A549 (cell line): ENCODE data around the gene ADPRHL1. TPM values are rescaled to one million over a fixed set of nuclear protein-coding genes. Genes with fewer than 3 reads are reported as not detected.

Source experiments
- ATAC-seq, 2 experiments: fragments of 200-7000 bp in 1 of 2; fragments of >200 bp in 1 of 2; cut with Nextera tagmentation in 1 of 2; cut with Tn5 transposase in 1 of 2; 3 replicates each; pipeline versions ENCODE4 v1.8.0 to v1.9.1; 2018 to 2020; ENCODE audit warnings: mild to moderate bottlenecking in 1 of 2, moderate library complexity in 1 of 2
- CTCF ChIA-PET: fragments of 300-600 bp; sonication (Branson Sonifier 250); formaldehyde crosslinking; extraction: SDS; loops from one replicate; lab custom pipeline; 2021; ENCODE audit warnings: antibody characterized with exemption, inconsistent platforms; lab: Yijun Ruan, JAX
- POLR2A ChIA-PET: fragments of 350-600 bp; formaldehyde crosslinking; extraction: SDS; loops from one replicate; lab custom pipeline; 2021; ENCODE audit warnings: antibody characterized with exemption, inconsistent platforms; lab: Yijun Ruan, JAX
- DNase-seq, 2 experiments: peaks; one replicate each; pipeline versions ENCODE4 v3.0.0 to v3.0.0-alpha.2; 2011 to 2016; ENCODE audit warnings: low read depth in 1 of 2, low spot score in 1 of 2
- FAIRE-seq: peaks from 2 replicates; lab custom pipeline; 2011; peaks lifted over from hg19 to GRCh38; lab: Jason Lieb, UNC
- H3K27ac ChIP-seq, 2 experiments: fragments of >200 bp; sonication (Bioruptor Twin); formaldehyde crosslinking; 3 replicates each; pipeline ENCODE4 v1.5.1; 2016 to 2017
- H3K4me1 ChIP-seq: fragments of >200 bp; sonication (Bioruptor Twin); formaldehyde crosslinking; 3 replicates; pipeline ENCODE4 v1.6.1; 2016
- H3K4me2 ChIP-seq: fragments of >200 bp; sonication (Bioruptor Twin); formaldehyde crosslinking; 3 replicates; pipeline ENCODE4 v1.6.1; 2016
- H3K4me3 ChIP-seq: fragments of >200 bp; sonication (Bioruptor Twin); formaldehyde crosslinking; 3 replicates; pipeline ENCODE4 v1.5.1; 2016
- H3K9me3 ChIP-seq: fragments of >200 bp; sonication (Bioruptor Twin); formaldehyde crosslinking; 3 replicates; pipeline ENCODE4 v1.6.1; 2016
- CBX2 ChIP-seq: fragments of 200-600 bp; sonication (generic); IDR thresholded peaks from 2 replicates; pipeline ENCODE4 v1.6.1; 2016; ENCODE audit warnings: low read depth, mild to moderate bottlenecking, borderline replicate concordance
- EHMT2 ChIP-seq: fragments of 200-600 bp; sonication (generic); IDR thresholded peaks from 2 replicates; pipeline ENCODE4 v1.6.1; 2016; ENCODE audit warnings: antibody characterized with exemption, low read depth, mild to moderate bottlenecking, moderate library complexity
- GATA3 ChIP-seq: IDR thresholded peaks from 2 replicates; pipeline ENCODE4 v1.6.1; 2012; ENCODE audit warnings: borderline replicate concordance
- HOXB13 ChIP-seq: fragments of 250-450 bp; sonication (Bioruptor Pico); IDR thresholded peaks from 2 replicates; pipeline ENCODE4 v1.5.0; 2020; ENCODE audit warnings: low read depth, mild to moderate bottlenecking, moderate library complexity
- JUNB ChIP-seq: fragments of >200 bp; sonication (Bioruptor Twin); formaldehyde crosslinking; IDR thresholded peaks from 2 replicates; pipeline ENCODE4 v1.6.1; 2016
- POLR2A ChIP-seq: IDR thresholded peaks from 2 replicates; pipeline ENCODE4 v1.6.1; 2012; ENCODE audit warnings: mild to moderate bottlenecking, low read length
- RNF2 ChIP-seq: fragments of 200-600 bp; sonication (generic); IDR thresholded peaks from 2 replicates; pipeline ENCODE4 v1.6.1; 2016; ENCODE audit warnings: low read depth, mild to moderate bottlenecking, antibody characterized with exemption, moderate library complexity, borderline replicate concordance
- SREBF2 ChIP-seq: fragments of 450-650 bp; IDR thresholded peaks from 2 replicates; pipeline ENCODE4 v1.6.1; 2014; ENCODE audit warnings: mild to moderate bottlenecking, moderate library complexity
- TP53 ChIP-seq: fragments of 250-450 bp; sonication (Bioruptor Pico); IDR thresholded peaks from 2 replicates; pipeline ENCODE4 v1.5.0; 2021; ENCODE audit warnings: mild to moderate bottlenecking, moderate library complexity
- WGBS: methylation state at CpG from one replicate; pipeline ENCODE4 v1.1.6; 2017; ENCODE audit errors: missing lambda C conversion rate; 5-methylcytosine and 5-hydroxymethylcytosine counted together
- polyA plus RNA-seq, 4 experiments: library from polyadenylated mRNA; depleted of rRNA in 3 of 4; stranded (reverse); fragments of >200 nt; fragmentation: RNase III in 1 of 4; extraction: RNeasy Plus Mini Kit Qiagen cat#74134 plus additional on column Dnase treatment in 1 of 4; gene quantifications; 2 replicates in 3 of 4; 3 replicates in 1 of 4; pipeline ENCODE4 v1.2.3, GENCODE V29; 2011 to 2017
- TF ChIP-seq, protein P1 (sequence below): IDR thresholded peaks from 2 replicates; pipeline ENCODE4 v1.6.1; 2012
- TF ChIP-seq, protein P2 (sequence below): fragments of 150-350 bp; IDR thresholded peaks from 2 replicates; pipeline ENCODE4 v1.6.1; 2014; ENCODE audit warnings: low read depth, mild to moderate bottlenecking, low read length
- TF ChIP-seq, protein P3 (sequence below): IDR thresholded peaks from 2 replicates; pipeline ENCODE4 v1.6.1; 2012
- TF ChIP-seq, protein P4 (sequence below): fragments of 200-600 bp; sonication (generic); IDR thresholded peaks from 2 replicates; pipeline ENCODE4 v1.6.1; 2016; ENCODE audit warnings: antibody characterized with exemption, mild to moderate bottlenecking, moderate library complexity
- TF ChIP-seq, protein P5 (sequence below): fragments of >200 bp; sonication (Bioruptor Twin); formaldehyde crosslinking; IDR thresholded peaks from 3 replicates; pipeline ENCODE4 v1.5.1; 2016
- TF ChIP-seq, protein P6 (sequence below): fragments of >200 bp; sonication (Bioruptor Twin); formaldehyde crosslinking; IDR thresholded peaks from 2 replicates; pipeline ENCODE4 v1.6.1; 2016
- TF ChIP-seq, protein P7 (sequence below): fragments of 450-650 bp; IDR thresholded peaks from 2 replicates; pipeline ENCODE4 v1.6.1; 2014; ENCODE audit warnings: antibody characterized with exemption

The ADPRHL1 gene
- polyA plus RNA-seq, 2 of the 4 experiments (the other 2 are of a cell fraction), result 11.0 to 11.4 TPM

DNA sequence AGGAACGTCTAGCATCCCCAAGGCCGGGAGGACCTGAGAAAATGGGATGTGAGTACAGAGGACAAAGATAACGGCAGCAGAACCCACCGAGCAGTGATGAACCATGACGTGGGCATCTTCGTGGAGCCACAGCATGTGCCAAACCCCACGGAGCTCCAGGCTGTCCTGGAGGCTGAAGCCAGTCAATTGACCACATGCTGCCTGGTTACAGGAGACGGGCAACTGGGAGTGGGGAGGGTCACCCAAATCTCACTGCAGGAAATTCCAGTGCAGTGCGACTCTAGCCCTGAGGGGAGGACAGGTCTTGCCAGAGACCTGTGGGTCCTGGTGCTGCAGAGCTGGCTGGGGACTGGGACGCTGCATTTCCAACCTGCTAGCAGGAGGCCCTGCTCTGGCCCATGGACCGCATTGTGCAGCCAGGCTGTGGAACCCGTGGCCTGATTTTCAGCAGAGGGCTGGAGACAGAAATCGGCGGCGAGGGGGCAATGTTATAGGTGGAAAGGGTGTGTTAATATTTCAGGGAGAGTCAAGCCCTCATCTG lies 86.2 kb downstream of the ADPRHL1 start:
- ChIA-PET CTCF (no interaction called here), POLR2A (no interaction called here)
- ATAC-seq (no peak), DNase-seq (no peak), FAIRE-seq (no peak)
- H3K9me3 ChIP-seq, result no peaks in the 10 kb centered on the region
- no peak overlapping the region for H3K4me3 ChIP-seq
- no peak overlapping the region for H3K27ac ChIP-seq
- WGBS, result 77% methylated on average over 13 of the region's 15 CpGs
- no peaks in the 10 kb centered on the region for H3K4me1 ChIP-seq
- no peak overlapping the region for H3K4me2 ChIP-seq
- TF ChIP-seq, protein P1, sequence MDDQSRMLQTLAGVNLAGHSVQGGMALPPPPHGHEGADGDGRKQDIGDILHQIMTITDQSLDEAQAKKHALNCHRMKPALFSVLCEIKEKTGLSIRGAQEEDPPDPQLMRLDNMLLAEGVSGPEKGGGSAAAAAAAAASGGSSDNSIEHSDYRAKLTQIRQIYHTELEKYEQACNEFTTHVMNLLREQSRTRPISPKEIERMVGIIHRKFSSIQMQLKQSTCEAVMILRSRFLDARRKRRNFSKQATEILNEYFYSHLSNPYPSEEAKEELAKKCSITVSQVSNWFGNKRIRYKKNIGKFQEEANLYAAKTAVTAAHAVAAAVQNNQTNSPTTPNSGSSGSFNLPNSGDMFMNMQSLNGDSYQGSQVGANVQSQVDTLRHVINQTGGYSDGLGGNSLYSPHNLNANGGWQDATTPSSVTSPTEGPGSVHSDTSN, result no peak

DNA sequence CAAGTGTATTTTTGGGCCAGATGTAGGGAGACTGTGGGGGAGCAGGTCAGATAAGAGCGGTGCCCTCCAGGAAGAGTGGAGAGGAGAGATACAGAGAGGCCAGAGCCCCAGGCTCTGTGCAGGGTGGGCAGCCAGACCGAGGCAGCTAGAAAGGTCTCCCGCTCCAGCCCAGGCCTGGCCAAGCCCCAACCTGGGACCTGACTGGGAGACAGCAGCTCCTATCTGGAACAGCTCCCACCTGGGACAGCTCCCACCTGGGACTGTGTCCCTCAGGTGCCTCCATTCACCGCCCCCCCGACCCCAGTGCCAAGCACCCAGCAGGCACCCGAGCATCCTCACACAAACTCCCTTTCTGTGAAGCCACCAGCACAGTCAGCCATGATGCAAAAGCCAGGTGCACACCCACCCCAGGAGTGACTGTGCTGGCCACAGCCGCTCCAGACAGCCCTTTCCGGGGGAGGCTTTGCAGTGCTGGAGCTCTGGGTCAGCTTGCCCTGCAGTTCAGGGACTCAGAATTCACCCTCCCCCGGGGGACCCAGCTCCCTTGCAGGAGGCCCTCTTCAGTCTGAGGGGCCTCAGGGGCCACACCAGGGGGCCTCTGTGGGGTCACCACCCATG lies 87.2 kb downstream of the ADPRHL1 start:
- ATAC-seq, result no peak; a peak in 1 of 6 replicates
- Histone ChIP-seq H3K4me1 (no peaks in the 10 kb centered on the region), H3K9me3 (no peaks in the 10 kb centered on the region), H3K27ac (no peak overlapping the region), H3K4me3 (no peak overlapping the region), H3K4me2 (no peak overlapping the region)
- WGBS, result 73% methylated on average over 6 of the region's 9 CpGs
- no peak for FAIRE-seq
- TF ChIP-seq SREBF2 (no peak), POLR2A (no peak), GATA3 (no peak), HOXB13 (CRISPR knock-in tag) (no peak), TP53 (CRISPR knock-in tag) (no peak), JUNB (no peak)
- TF ChIP-seq, protein P2, sequence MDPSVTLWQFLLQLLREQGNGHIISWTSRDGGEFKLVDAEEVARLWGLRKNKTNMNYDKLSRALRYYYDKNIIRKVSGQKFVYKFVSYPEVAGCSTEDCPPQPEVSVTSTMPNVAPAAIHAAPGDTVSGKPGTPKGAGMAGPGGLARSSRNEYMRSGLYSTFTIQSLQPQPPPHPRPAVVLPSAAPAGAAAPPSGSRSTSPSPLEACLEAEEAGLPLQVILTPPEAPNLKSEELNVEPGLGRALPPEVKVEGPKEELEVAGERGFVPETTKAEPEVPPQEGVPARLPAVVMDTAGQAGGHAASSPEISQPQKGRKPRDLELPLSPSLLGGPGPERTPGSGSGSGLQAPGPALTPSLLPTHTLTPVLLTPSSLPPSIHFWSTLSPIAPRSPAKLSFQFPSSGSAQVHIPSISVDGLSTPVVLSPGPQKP, result no peak
- TF ChIP-seq, protein P3, sequence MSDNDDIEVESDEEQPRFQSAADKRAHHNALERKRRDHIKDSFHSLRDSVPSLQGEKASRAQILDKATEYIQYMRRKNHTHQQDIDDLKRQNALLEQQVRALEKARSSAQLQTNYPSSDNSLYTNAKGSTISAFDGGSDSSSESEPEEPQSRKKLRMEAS, result no peak
- TF ChIP-seq, protein P4, sequence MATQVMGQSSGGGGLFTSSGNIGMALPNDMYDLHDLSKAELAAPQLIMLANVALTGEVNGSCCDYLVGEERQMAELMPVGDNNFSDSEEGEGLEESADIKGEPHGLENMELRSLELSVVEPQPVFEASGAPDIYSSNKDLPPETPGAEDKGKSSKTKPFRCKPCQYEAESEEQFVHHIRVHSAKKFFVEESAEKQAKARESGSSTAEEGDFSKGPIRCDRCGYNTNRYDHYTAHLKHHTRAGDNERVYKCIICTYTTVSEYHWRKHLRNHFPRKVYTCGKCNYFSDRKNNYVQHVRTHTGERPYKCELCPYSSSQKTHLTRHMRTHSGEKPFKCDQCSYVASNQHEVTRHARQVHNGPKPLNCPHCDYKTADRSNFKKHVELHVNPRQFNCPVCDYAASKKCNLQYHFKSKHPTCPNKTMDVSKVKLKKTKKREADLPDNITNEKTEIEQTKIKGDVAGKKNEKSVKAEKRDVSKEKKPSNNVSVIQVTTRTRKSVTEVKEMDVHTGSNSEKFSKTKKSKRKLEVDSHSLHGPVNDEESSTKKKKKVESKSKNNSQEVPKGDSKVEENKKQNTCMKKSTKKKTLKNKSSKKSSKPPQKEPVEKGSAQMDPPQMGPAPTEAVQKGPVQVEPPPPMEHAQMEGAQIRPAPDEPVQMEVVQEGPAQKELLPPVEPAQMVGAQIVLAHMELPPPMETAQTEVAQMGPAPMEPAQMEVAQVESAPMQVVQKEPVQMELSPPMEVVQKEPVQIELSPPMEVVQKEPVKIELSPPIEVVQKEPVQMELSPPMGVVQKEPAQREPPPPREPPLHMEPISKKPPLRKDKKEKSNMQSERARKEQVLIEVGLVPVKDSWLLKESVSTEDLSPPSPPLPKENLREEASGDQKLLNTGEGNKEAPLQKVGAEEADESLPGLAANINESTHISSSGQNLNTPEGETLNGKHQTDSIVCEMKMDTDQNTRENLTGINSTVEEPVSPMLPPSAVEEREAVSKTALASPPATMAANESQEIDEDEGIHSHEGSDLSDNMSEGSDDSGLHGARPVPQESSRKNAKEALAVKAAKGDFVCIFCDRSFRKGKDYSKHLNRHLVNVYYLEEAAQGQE, result no peak
- POLR2A ChIA-PET, result interaction anchor here (0.7 kb wide), 1 partner anchor 11 kb away, joined by 3 read pairs; no protein-coding TSS in a partner anchor
- DNase-seq, result no peak
- CTCF ChIA-PET, result no interaction called here

DNA sequence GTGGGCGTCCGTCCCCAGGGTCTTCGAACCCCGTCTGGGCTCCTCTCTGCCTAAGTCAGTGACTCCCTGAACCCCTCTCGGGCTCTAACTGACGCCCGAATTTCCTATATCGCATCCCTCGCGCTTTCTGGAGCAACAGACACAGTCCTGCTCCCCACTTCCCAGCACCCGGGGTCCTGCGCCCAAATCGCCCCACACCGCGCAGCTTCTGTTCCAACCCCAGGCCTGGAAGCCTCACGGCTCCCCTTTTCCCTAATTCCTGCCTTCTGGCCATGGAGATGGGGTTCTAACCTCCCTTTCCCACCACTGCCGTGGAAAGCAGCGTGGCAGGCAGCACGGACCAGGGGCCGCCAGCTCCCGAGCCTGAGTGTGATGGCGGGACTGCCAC lies 87.7 kb downstream of the ADPRHL1 start:
- POLR2A ChIA-PET, result interaction anchor here (0.7 kb wide), 1 partner anchor 11 kb away, joined by 3 read pairs; no protein-coding TSS in a partner anchor
- no peak overlapping the region for H3K4me2 ChIP-seq
- H3K9me3 ChIP-seq, result no peaks in the 10 kb centered on the region
- CTCF ChIA-PET, result no interaction called here
- WGBS, result 96% methylated on average over 22 of the region's 22 CpGs
- FAIRE-seq (no peak), DNase-seq (no peak), ATAC-seq (no peak)
- H3K27ac ChIP-seq, result no peak overlapping the region
- no peak for TF ChIP-seq EHMT2
- TF ChIP-seq, protein P5, sequence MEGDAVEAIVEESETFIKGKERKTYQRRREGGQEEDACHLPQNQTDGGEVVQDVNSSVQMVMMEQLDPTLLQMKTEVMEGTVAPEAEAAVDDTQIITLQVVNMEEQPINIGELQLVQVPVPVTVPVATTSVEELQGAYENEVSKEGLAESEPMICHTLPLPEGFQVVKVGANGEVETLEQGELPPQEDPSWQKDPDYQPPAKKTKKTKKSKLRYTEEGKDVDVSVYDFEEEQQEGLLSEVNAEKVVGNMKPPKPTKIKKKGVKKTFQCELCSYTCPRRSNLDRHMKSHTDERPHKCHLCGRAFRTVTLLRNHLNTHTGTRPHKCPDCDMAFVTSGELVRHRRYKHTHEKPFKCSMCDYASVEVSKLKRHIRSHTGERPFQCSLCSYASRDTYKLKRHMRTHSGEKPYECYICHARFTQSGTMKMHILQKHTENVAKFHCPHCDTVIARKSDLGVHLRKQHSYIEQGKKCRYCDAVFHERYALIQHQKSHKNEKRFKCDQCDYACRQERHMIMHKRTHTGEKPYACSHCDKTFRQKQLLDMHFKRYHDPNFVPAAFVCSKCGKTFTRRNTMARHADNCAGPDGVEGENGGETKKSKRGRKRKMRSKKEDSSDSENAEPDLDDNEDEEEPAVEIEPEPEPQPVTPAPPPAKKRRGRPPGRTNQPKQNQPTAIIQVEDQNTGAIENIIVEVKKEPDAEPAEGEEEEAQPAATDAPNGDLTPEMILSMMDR, result no peak
- TF ChIP-seq CBX2, result no peak
- TF ChIP-seq TP53 (CRISPR knock-in tag), result no peak
- TF ChIP-seq, protein P6, sequence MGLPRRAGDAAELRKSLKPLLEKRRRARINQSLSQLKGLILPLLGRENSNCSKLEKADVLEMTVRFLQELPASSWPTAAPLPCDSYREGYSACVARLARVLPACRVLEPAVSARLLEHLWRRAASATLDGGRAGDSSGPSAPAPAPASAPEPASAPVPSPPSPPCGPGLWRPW, result no peak
- TF ChIP-seq RNF2, result no peak
- TF ChIP-seq, protein P7, sequence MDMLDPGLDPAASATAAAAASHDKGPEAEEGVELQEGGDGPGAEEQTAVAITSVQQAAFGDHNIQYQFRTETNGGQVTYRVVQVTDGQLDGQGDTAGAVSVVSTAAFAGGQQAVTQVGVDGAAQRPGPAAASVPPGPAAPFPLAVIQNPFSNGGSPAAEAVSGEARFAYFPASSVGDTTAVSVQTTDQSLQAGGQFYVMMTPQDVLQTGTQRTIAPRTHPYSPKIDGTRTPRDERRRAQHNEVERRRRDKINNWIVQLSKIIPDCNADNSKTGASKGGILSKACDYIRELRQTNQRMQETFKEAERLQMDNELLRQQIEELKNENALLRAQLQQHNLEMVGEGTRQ, result no peak
- no peak overlapping the region for H3K4me3 ChIP-seq
- H3K4me1 ChIP-seq, result no peaks in the 10 kb centered on the region
